GM23338 (cell line): ENCODE results near the gene C1RL. TPM values are rescaled to one million over a fixed set of nuclear protein-coding genes. Genes with fewer than 3 reads are reported as not detected.

Source experiments
- ATAC-seq: fragments of 200-7000 bp; cut with Tn5 transposase; 3 replicates; pipeline ENCODE4 v1.9.1; 2020
- DNase-seq: peaks from one replicate; pipeline ENCODE4 v3.0.0-alpha.2; 2015; ENCODE audit warnings: low spot score
- H2AFZ ChIP-seq: fragments of 200-600 bp; sonication (generic); 2 replicates; pipeline ENCODE4 v1.8.0; 2016; ENCODE audit warnings: antibody characterized with exemption, mild to moderate bottlenecking, moderate library complexity
- H3F3A ChIP-seq: fragments of 200-600 bp; sonication (generic); replicated peaks from 2 replicates; pipeline ENCODE4 v1.8.0; 2017; ENCODE audit warnings: antibody characterized with exemption, mixed run types, low read depth
- H3K27ac ChIP-seq: fragments of 200-600 bp; sonication (generic); 2 replicates; pipeline ENCODE4 v1.6.1; 2016; ENCODE audit warnings: low read depth
- H3K27me3 ChIP-seq: fragments of 200-600 bp; sonication (generic); 2 replicates; pipeline ENCODE4 v1.8.0; 2016; ENCODE audit warnings: mild to moderate bottlenecking, mixed run types, moderate library complexity; ENCODE audit not compliant: insufficient read depth
- H3K36me3 ChIP-seq: fragments of 200-600 bp; sonication (generic); 2 replicates; pipeline ENCODE4 v1.8.0; 2016; ENCODE audit warnings: mild to moderate bottlenecking; ENCODE audit not compliant: insufficient read depth
- H3K4me1 ChIP-seq: fragments of 200-600 bp; sonication (generic); 2 replicates; pipeline ENCODE4 v1.8.0; 2016; ENCODE audit warnings: mild to moderate bottlenecking, moderate library complexity; ENCODE audit not compliant: insufficient read depth
- H3K4me2 ChIP-seq: fragments of 200-600 bp; sonication (generic); 2 replicates; pipeline ENCODE4 v1.7.1; 2017; ENCODE audit warnings: mixed run types
- H3K4me3 ChIP-seq: fragments of 200-600 bp; sonication (generic); 2 replicates; pipeline ENCODE4 v1.6.1; 2016; ENCODE audit warnings: mixed run types
- H3K79me2 ChIP-seq: fragments of 200-600 bp; sonication (generic); replicated peaks from 2 replicates; pipeline ENCODE4 v1.8.0; 2017; ENCODE audit warnings: mild to moderate bottlenecking; ENCODE audit not compliant: insufficient read depth
- H3K9me2 ChIP-seq: fragments of 200-600 bp; sonication (generic); 2 replicates; pipeline ENCODE4 v1.8.0; 2017; ENCODE audit not compliant: insufficient read depth
- H4K20me1 ChIP-seq: fragments of 200-600 bp; sonication (generic); replicated peaks from 2 replicates; pipeline ENCODE4 v1.8.0; 2017; ENCODE audit warnings: mild to moderate bottlenecking; ENCODE audit not compliant: insufficient read depth
- H3K27ac Mint-ChIP-seq: 2 replicates; pipeline ENCODE4 v1.8.0; 2020; ENCODE audit warnings: inconsistent platforms, mild to moderate bottlenecking, moderate library complexity, mixed read lengths
- H3K27me3 Mint-ChIP-seq: 3 replicates; pipeline ENCODE4 v1.8.0; 2022; ENCODE audit warnings: low read depth, mild to moderate bottlenecking, moderate library complexity, mixed read lengths, inconsistent platforms; ENCODE audit not compliant: insufficient read depth, poor library complexity
- H3K36me3 Mint-ChIP-seq: 3 replicates; pipeline ENCODE4 v1.8.0; 2021; ENCODE audit warnings: low read depth, mild to moderate bottlenecking, inconsistent platforms, moderate library complexity, mixed read lengths
- H3K4me1 Mint-ChIP-seq: 3 replicates; pipeline ENCODE4 v1.8.0; 2020; ENCODE audit warnings: mild to moderate bottlenecking, inconsistent platforms, mixed read lengths
- H3K4me3 Mint-ChIP-seq: 3 replicates; pipeline ENCODE4 v1.8.0; 2021; ENCODE audit warnings: moderate library complexity, mild to moderate bottlenecking, inconsistent platforms, mixed read lengths
- H3K9me3 Mint-ChIP-seq: 3 replicates; pipeline ENCODE4 v1.8.0; 2020; ENCODE audit warnings: moderate library complexity, mild to moderate bottlenecking, inconsistent platforms, mixed read lengths
- CREB1 ChIP-seq: fragments of 250-450 bp; sonication (Bioruptor Pico); IDR thresholded peaks from 2 replicates; pipeline ENCODE4 v1.5.0; 2020; ENCODE audit warnings: low read depth, mild to moderate bottlenecking, moderate library complexity
- EZH2 ChIP-seq: fragments of 200-600 bp; sonication (generic); IDR thresholded peaks from one replicate; pipeline ENCODE4 v1.8.0; 2017; ENCODE audit warnings: antibody characterized with exemption, mild to moderate bottlenecking, low read depth; ENCODE audit not compliant: unreplicated experiment
- EZH2phosphoT487 ChIP-seq: fragments of 200-600 bp; sonication (generic); IDR thresholded peaks from one replicate; pipeline ENCODE4 v1.8.1; 2018; ENCODE audit warnings: antibody characterized with exemption; ENCODE audit not compliant: unreplicated experiment
- JUNB ChIP-seq: IDR thresholded peaks from one replicate; pipeline ENCODE4 v1.6.1; 2016; ENCODE audit warnings: antibody characterized with exemption; ENCODE audit not compliant: unreplicated experiment
- NANOG ChIP-seq: IDR thresholded peaks from 2 replicates; pipeline ENCODE4 v1.6.1; 2016; ENCODE audit warnings: antibody characterized with exemption, borderline replicate concordance
- POLR2AphosphoS5 ChIP-seq: IDR thresholded peaks from 2 replicates; pipeline ENCODE4 v1.6.1; 2016; ENCODE audit warnings: antibody characterized with exemption, low read depth
- STAT1 ChIP-seq: IDR thresholded peaks from one replicate; pipeline ENCODE4 v1.6.1; 2016; ENCODE audit warnings: antibody characterized with exemption; ENCODE audit not compliant: unreplicated experiment
- ZNF114 ChIP-seq: fragments of 250-450 bp; sonication (Bioruptor Pico); IDR thresholded peaks from 2 replicates; pipeline ENCODE4 v1.5.0; 2020; ENCODE audit warnings: mild to moderate bottlenecking, moderate library complexity
- ZNF331 ChIP-seq: fragments of 250-450 bp; sonication (Bioruptor Pico); IDR thresholded peaks from 2 replicates; pipeline ENCODE4 v1.5.0; 2020; ENCODE audit warnings: low read depth, mild to moderate bottlenecking, moderate library complexity
- polyA plus RNA-seq: library from polyadenylated mRNA; unstranded; fragments of >200 nt; fragmentation: Nextera tagmentation; extraction: Ambion mirVana; gene quantifications from 2 replicates; pipeline ENCODE4 v1.2.1, GENCODE V29; 2016
- total RNA-seq: library from RNA; depleted of rRNA; stranded (reverse); fragments of >200 nt; shearing (Covaris generic); gene quantifications from 2 replicates; pipeline ENCODE4 v1.2.3, GENCODE V29; 2014
- TF ChIP-seq, protein P1 (sequence below), 2 experiments: fragments of 200-600 bp in 1 of 2; sonication (generic) in 1 of 2; conservative IDR thresholded peaks; 2 replicates each; pipeline versions ENCODE4 v1.5.1 to v1.6.1; 2016 to 2017; ENCODE audit warnings: antibody characterized with exemption in 2 of 2, low read depth in 2 of 2, mild to moderate bottlenecking in 2 of 2, moderate library complexity in 1 of 2
- TF ChIP-seq, protein P2 (sequence below): IDR thresholded peaks from one replicate; pipeline ENCODE4 v1.6.1; 2018; ENCODE audit warnings: antibody characterized with exemption; ENCODE audit not compliant: unreplicated experiment
- TF ChIP-seq, protein P3 (sequence below): fragments of 250-450 bp; sonication (Bioruptor Pico); IDR thresholded peaks from 2 replicates; pipeline ENCODE4 v1.5.0; 2020; ENCODE audit warnings: mild to moderate bottlenecking, moderate library complexity

Gene C1RL
- total and polyA plus RNA-seq, 2 experiments from 2014 or later: 7.3 to 8.8 TPM

DNA sequence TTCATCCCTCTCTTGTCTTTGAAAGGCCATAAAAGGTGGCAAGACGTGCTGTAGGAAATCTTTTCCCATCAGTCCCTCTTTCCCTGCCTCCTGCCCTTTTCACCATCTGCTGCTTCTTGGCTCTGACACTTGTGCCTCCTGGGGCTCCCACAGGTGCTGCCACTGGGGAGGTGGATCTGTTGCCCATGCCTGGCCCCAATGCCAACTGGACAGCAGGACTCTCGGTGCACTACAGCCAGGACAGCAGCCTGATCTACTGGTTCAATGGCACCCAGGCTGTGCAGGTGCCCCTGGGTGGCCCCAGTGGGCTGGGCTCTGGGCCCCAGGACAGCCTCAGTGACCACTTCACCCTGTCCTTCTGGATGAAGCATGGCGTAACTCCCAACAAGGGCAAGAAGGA is 27.7 kb upstream of the C1RL start (continued):
- TF ChIP-seq, protein P1, sequence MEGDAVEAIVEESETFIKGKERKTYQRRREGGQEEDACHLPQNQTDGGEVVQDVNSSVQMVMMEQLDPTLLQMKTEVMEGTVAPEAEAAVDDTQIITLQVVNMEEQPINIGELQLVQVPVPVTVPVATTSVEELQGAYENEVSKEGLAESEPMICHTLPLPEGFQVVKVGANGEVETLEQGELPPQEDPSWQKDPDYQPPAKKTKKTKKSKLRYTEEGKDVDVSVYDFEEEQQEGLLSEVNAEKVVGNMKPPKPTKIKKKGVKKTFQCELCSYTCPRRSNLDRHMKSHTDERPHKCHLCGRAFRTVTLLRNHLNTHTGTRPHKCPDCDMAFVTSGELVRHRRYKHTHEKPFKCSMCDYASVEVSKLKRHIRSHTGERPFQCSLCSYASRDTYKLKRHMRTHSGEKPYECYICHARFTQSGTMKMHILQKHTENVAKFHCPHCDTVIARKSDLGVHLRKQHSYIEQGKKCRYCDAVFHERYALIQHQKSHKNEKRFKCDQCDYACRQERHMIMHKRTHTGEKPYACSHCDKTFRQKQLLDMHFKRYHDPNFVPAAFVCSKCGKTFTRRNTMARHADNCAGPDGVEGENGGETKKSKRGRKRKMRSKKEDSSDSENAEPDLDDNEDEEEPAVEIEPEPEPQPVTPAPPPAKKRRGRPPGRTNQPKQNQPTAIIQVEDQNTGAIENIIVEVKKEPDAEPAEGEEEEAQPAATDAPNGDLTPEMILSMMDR (conservative IDR thresholded peaks at IDR 0.05; ENCODE audit: low read depth in 2 of 2): no peak

DNA sequence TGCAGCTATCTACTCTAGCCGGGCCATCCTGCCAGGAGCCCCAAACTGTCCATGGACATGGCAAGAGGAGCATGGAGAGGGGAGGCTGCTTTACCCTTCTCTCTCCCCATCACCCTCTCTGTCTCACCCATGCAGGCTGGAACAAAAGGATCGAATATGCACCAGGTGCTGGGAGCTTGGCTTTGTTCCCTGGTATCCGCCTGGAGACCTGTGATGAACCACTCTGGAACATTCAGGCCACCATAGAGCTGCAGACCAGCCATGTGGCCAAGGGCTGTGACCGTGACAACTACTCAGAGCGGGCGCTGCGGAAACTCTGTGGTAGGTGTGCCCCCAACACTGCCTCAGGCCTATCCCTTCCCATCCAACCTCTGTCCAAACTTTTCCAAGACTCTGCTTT is 27.1 kb upstream of the C1RL start:
- H2AFZ ChIP-seq: no peak overlapping the region
- 0 out of 2 replicates have a peak, but pooled peaks cover under 1% of the 10 kb centered on the region for H3F3A ChIP-seq
- H3K9me2 ChIP-seq: 0 out of 2 replicates have a peak, but pooled peaks cover 8% of the 10 kb centered on the region
- no peaks in the 10 kb centered on the region for H3K4me1 ChIP-seq
- Mint-ChIP-seq H3K27me3 (peaks cover 5% of the 10 kb centered on the region), H3K4me1 (peaks cover 9% of the 10 kb centered on the region), H3K4me3 (no peak overlapping the region), H3K27ac (no peak overlapping the region), H3K36me3 (peaks cover 22% of the 10 kb centered on the region), H3K9me3 (no peaks in the 10 kb centered on the region; the same call in 2 of the 3 replicates)
- no peaks in the 10 kb centered on the region for H3K27me3 ChIP-seq
- no peak overlapping the region for H3K27ac ChIP-seq
- H3K36me3 ChIP-seq: no peaks in the 10 kb centered on the region
- no peak overlapping the region for H3K4me3 ChIP-seq
- DNase-seq (no peak), ATAC-seq (no peak)
- H4K20me1 ChIP-seq: no peaks in the 10 kb centered on the region; the same call in none of the 2 replicates
- H3K79me2 ChIP-seq: no peaks in the 10 kb centered on the region
- no peak overlapping the region for H3K4me2 ChIP-seq
- TF ChIP-seq CREB1 (CRISPR knock-in tag): no peak
- TF ChIP-seq STAT1: no peak
- no peak for TF ChIP-seq NANOG
- TF ChIP-seq, protein P2, sequence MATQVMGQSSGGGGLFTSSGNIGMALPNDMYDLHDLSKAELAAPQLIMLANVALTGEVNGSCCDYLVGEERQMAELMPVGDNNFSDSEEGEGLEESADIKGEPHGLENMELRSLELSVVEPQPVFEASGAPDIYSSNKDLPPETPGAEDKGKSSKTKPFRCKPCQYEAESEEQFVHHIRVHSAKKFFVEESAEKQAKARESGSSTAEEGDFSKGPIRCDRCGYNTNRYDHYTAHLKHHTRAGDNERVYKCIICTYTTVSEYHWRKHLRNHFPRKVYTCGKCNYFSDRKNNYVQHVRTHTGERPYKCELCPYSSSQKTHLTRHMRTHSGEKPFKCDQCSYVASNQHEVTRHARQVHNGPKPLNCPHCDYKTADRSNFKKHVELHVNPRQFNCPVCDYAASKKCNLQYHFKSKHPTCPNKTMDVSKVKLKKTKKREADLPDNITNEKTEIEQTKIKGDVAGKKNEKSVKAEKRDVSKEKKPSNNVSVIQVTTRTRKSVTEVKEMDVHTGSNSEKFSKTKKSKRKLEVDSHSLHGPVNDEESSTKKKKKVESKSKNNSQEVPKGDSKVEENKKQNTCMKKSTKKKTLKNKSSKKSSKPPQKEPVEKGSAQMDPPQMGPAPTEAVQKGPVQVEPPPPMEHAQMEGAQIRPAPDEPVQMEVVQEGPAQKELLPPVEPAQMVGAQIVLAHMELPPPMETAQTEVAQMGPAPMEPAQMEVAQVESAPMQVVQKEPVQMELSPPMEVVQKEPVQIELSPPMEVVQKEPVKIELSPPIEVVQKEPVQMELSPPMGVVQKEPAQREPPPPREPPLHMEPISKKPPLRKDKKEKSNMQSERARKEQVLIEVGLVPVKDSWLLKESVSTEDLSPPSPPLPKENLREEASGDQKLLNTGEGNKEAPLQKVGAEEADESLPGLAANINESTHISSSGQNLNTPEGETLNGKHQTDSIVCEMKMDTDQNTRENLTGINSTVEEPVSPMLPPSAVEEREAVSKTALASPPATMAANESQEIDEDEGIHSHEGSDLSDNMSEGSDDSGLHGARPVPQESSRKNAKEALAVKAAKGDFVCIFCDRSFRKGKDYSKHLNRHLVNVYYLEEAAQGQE: no peak
- TF ChIP-seq, protein P1 (conservative IDR thresholded peaks at IDR 0.05; ENCODE audit: low read depth in 2 of 2): no peak
- no peak for TF ChIP-seq POLR2AphosphoS5
- TF ChIP-seq ZNF114 (CRISPR knock-in tag): no peak
- no peak for TF ChIP-seq EZH2
- TF ChIP-seq, protein P3, sequence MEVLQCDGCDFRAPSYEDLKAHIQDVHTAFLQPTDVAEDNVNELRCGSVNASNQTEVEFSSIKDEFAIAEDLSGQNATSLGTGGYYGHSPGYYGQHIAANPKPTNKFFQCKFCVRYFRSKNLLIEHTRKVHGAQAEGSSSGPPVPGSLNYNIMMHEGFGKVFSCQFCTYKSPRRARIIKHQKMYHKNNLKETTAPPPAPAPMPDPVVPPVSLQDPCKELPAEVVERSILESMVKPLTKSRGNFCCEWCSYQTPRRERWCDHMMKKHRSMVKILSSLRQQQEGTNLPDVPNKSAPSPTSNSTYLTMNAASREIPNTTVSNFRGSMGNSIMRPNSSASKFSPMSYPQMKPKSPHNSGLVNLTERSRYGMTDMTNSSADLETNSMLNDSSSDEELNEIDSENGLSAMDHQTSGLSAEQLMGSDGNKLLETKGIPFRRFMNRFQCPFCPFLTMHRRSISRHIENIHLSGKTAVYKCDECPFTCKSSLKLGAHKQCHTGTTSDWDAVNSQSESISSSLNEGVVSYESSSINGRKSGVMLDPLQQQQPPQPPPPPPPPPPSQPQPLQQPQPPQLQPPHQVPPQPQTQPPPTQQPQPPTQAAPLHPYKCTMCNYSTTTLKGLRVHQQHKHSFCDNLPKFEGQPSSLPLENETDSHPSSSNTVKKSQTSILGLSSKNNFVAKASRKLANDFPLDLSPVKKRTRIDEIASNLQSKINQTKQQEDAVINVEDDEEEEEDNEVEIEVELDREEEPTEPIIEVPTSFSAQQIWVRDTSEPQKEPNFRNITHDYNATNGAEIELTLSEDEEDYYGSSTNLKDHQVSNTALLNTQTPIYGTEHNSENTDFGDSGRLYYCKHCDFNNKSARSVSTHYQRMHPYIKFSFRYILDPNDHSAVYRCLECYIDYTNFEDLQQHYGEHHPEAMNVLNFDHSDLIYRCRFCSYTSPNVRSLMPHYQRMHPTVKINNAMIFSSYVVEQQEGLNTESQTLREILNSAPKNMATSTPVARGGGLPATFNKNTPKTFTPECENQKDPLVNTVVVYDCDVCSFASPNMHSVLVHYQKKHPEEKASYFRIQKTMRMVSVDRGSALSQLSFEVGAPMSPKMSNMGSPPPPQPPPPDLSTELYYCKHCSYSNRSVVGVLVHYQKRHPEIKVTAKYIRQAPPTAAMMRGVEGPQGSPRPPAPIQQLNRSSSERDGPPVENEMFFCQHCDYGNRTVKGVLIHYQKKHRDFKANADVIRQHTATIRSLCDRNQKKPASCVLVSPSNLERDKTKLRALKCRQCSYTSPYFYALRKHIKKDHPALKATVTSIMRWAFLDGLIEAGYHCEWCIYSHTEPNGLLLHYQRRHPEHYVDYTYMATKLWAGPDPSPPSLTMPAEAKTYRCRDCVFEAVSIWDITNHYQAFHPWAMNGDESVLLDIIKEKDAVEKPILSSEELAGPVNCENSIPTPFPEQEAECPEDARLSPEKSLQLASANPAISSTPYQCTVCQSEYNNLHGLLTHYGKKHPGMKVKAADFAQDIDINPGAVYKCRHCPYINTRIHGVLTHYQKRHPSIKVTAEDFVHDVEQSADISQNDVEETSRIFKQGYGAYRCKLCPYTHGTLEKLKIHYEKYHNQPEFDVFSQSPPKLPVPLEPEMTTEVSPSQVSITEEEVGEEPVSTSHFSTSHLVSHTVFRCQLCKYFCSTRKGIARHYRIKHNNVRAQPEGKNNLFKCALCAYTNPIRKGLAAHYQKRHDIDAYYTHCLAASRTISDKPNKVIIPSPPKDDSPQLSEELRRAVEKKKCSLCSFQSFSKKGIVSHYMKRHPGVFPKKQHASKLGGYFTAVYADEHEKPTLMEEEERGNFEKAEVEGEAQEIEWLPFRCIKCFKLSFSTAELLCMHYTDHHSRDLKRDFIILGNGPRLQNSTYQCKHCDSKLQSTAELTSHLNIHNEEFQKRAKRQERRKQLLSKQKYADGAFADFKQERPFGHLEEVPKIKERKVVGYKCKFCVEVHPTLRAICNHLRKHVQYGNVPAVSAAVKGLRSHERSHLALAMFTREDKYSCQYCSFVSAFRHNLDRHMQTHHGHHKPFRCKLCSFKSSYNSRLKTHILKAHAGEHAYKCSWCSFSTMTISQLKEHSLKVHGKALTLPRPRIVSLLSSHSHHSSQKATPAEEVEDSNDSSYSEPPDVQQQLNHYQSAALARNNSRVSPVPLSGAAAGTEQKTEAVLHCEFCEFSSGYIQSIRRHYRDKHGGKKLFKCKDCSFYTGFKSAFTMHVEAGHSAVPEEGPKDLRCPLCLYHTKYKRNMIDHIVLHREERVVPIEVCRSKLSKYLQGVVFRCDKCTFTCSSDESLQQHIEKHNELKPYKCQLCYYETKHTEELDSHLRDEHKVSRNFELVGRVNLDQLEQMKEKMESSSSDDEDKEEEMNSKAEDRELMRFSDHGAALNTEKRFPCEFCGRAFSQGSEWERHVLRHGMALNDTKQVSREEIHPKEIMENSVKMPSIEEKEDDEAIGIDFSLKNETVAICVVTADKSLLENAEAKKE (CRISPR knock-in tag): no peak
- no peak for TF ChIP-seq ZNF331 (CRISPR knock-in tag)
- TF ChIP-seq JUNB: no peak
- no peak for TF ChIP-seq EZH2phosphoT487
